SU-DHL-6 (cell line): ENCODE measurements around the gene GOLPH3L.
"Not testable (repeated sequence)": the region's sequence is repeated elsewhere in the genome, so short reads cannot be mapped to it uniquely, and the experiment has no call there.

Source experiments
- H2AFZ ChIP-seq: fragments of 200-600 bp; sonication (generic); 2 replicates; pipeline ENCODE4 v1.6.1; 2014; ENCODE audit warnings: low read depth, mild to moderate bottlenecking, moderate library complexity, mixed read lengths, antibody characterized with exemption, low read length; ENCODE audit not compliant: severe bottlenecking
- H3F3A ChIP-seq: fragments of 200-600 bp; shearing (Covaris generic); 2 replicates; pipeline ENCODE4 v1.6.0; 2016; ENCODE audit warnings: antibody characterized with exemption, mild to moderate bottlenecking; ENCODE audit not compliant: insufficient read depth
- H3K27ac ChIP-seq: fragments of 200-600 bp; sonication (generic); 2 replicates; pipeline ENCODE4 v1.5.1; 2016; ENCODE audit warnings: low read depth, mild to moderate bottlenecking, low read length, moderate library complexity, mixed read lengths
- H3K27me3 ChIP-seq: fragments of 200-600 bp; sonication (generic), shearing (Covaris generic); 2 replicates; pipeline ENCODE4 v1.6.0; 2014; ENCODE audit warnings: mild to moderate bottlenecking, low read length
- H3K36me3 ChIP-seq: fragments of 200-600 bp; sonication (generic); 2 replicates; pipeline ENCODE4 v1.6.1; 2014; ENCODE audit warnings: mild to moderate bottlenecking, low read length, mixed read lengths
- H3K4me2 ChIP-seq: fragments of 300-600, 200-600 bp; shearing (Covaris generic), sonication (generic); 2 replicates; pipeline ENCODE4 v1.6.0; 2014; ENCODE audit warnings: low read length, low read depth, mild to moderate bottlenecking; ENCODE audit not compliant: poor library complexity, severe bottlenecking
- H3K4me3 ChIP-seq: fragments of 200-600 bp; sonication (generic); 2 replicates; pipeline ENCODE4 v1.5.1; 2014; ENCODE audit warnings: antibody characterized with exemption, low read length, mild to moderate bottlenecking, mixed read lengths; ENCODE audit not compliant: insufficient read depth, poor library complexity, severe bottlenecking
- H3K79me2 ChIP-seq: fragments of 200-600 bp; sonication (generic); 2 replicates; pipeline ENCODE4 v1.6.1; 2014; ENCODE audit warnings: mild to moderate bottlenecking, low read length, moderate library complexity; ENCODE audit not compliant: insufficient read depth
- H3K9ac ChIP-seq: fragments of 200-600 bp; sonication (generic); 2 replicates; pipeline ENCODE4 v1.7.0; 2014; ENCODE audit warnings: mild to moderate bottlenecking, low read length
- H3K9me2 ChIP-seq: fragments of 200-600 bp; sonication (generic); replicated peaks from 2 replicates; pipeline ENCODE4 v1.6.1; 2014; ENCODE audit warnings: low read length; ENCODE audit not compliant: insufficient read depth
- H3K9me3 ChIP-seq: fragments of 200-600 bp; sonication (generic); 2 replicates; pipeline ENCODE4 v1.6.1; 2014; ENCODE audit warnings: low read length, mixed read lengths; ENCODE audit not compliant: insufficient read depth
- H4K20me1 ChIP-seq: fragments of 200-600 bp; sonication (generic); 2 replicates; pipeline ENCODE4 v1.6.1; 2014; ENCODE audit warnings: low read depth, mild to moderate bottlenecking, antibody characterized with exemption, low read length, moderate library complexity, mixed read lengths
- CTCF ChIP-seq: fragments of 200-600 bp; sonication (generic); IDR thresholded peaks from one replicate; pipeline ENCODE4 v1.5.1; 2017; ENCODE audit warnings: antibody characterized with exemption, mild to moderate bottlenecking, low read length, moderate library complexity; ENCODE audit not compliant: insufficient read depth, poor library complexity, severe bottlenecking
- EZH2phosphoT487 ChIP-seq: fragments of 200-600 bp; sonication (generic), shearing (Covaris generic); conservative IDR thresholded peaks from 2 replicates; pipeline ENCODE4 v1.6.1; 2018; ENCODE audit warnings: mild to moderate bottlenecking, antibody characterized with exemption, low read length, moderate library complexity, mixed read lengths

The GOLPH3L gene

GRCh38 chr1:150654635-150655034, 42.3 kb downstream of the GOLPH3L start:
- H3K9me3 ChIP-seq, H2AFZ ChIP-seq, H3K4me2 ChIP-seq, H3K27me3 ChIP-seq, H3K9ac ChIP-seq, H4K20me1 ChIP-seq, H3K79me2 ChIP-seq, H3F3A ChIP-seq, H3K4me3 ChIP-seq, H3K27ac ChIP-seq, H3K36me3 ChIP-seq, H3K9me2 ChIP-seq: not testable (repeated sequence)

DNA sequence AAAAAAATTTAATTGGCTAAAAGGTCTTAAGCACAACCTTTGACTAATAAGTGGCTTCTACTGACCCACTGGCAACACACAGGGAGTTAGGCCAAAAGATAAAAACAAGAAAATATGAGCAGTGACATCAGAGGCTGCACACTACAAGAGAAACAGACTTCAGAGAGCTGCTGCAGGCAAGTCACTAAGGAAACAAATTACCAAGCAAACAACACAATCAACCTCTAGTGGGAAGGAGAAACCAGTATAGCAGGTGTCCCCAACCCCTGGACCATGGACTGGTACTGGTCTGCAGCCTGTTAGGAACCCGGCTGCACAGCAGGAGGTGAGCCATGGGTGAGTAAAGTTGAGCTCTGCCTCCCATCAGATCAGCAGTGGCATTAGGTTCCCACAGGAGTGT, 46.8 kb downstream of the GOLPH3L start:
- H3K9me2 ChIP-seq: no peaks in the 10 kb centered on the region
- no peaks in the 10 kb centered on the region for H3K36me3 ChIP-seq
- TF ChIP-seq CTCF (no peak), EZH2phosphoT487 (no peak)
- peaks cover 6% of the 10 kb centered on the region; the same call in 1 of the 2 replicates for H3F3A ChIP-seq
- H3K4me3 ChIP-seq: no peak overlapping the region
- no peaks in the 10 kb centered on the region for H3K79me2 ChIP-seq
- no peaks in the 10 kb centered on the region for H3K27me3 ChIP-seq
- H3K4me2 ChIP-seq: no peak overlapping the region
- H2AFZ ChIP-seq: no peak overlapping the region
- H3K27ac ChIP-seq: no peak overlapping the region
- H4K20me1 ChIP-seq: no peaks in the 10 kb centered on the region
- no peak overlapping the region for H3K9ac ChIP-seq
- H3K9me3 ChIP-seq: no peaks in the 10 kb centered on the region

DNA sequence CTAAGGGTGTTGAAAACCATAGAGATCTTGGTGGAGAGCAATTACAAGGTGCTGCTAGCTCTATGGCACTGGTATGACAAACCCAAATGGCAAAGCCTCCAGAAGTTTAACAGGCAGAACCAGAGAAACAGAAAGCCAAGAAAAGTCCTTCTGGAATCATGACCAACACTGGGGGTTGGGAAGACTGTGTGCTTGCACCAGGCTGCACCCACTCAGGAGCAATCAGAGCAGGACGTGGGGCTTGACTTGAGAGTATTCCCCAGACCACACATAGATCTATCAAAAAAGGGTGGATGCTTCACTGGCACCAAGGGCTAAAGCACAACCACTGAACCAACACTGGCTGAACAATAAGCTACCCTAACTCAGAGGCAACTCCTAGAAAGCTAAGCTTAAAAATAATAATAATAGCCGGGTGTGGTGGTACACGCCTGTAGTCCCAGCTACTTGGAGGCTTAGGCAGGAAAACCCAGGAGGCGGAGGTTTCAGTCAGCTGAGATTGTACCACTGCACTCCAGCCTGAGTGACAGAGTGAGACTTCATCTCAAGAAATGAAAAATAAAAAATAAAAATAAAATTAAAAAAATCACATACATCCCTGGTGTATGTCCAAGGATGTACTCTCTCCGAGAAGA, 47.4 kb downstream of the GOLPH3L start:
- no peaks in the 10 kb centered on the region for H3K9me3 ChIP-seq
- TF ChIP-seq CTCF: no peak
- TF ChIP-seq EZH2phosphoT487: no peak
- H3K36me3 ChIP-seq: no peaks in the 10 kb centered on the region
- H3K9me2 ChIP-seq: no peaks in the 10 kb centered on the region
- H4K20me1 ChIP-seq: no peaks in the 10 kb centered on the region
- no peaks in the 10 kb centered on the region for H3K79me2 ChIP-seq
- no peak overlapping the region for H2AFZ ChIP-seq
- no peaks in the 10 kb centered on the region for H3K27me3 ChIP-seq
- no peak overlapping the region for H3K4me2 ChIP-seq
- H3F3A ChIP-seq: peaks cover 6% of the 10 kb centered on the region; the same call in 1 of the 2 replicates
- no peak overlapping the region for H3K27ac ChIP-seq
- no peak overlapping the region for H3K9ac ChIP-seq
- no peak overlapping the region for H3K4me3 ChIP-seq

- Histone ChIP-seq H3K4me2 (no peak overlapping the region), H3K27ac (no peak overlapping the region), H3K27me3 (no peaks in the 10 kb centered on the region), H3K9me3 (no peaks in the 10 kb centered on the region), H4K20me1 (no peaks in the 10 kb centered on the region), H3F3A (peaks cover 15% of the 10 kb centered on the region; the same call in 1 of the 2 replicates), H3K9ac (no peak overlapping the region), H3K36me3 (no peaks in the 10 kb centered on the region), H3K79me2 (no peaks in the 10 kb centered on the region), H2AFZ (no peak overlapping the region), H3K4me3 (no peak overlapping the region), H3K9me2 (no peaks in the 10 kb centered on the region)
- TF ChIP-seq EZH2phosphoT487 (no peak), CTCF (no peak)
Observed at GRCh38 chr1:150642296-150642695, 54.7 kb downstream of the GOLPH3L start.

- not testable (repeated sequence) for H3K9me2 ChIP-seq, H3K9ac ChIP-seq
Observed at GRCh38 chr1:150641126-150641815, 55.7 kb downstream of the GOLPH3L start.

More at GRCh38 chr1:150641126-150641815, 55.7 kb downstream of the GOLPH3L start:
- H3K79me2 ChIP-seq, H3K4me3 ChIP-seq, H2AFZ ChIP-seq, H3K36me3 ChIP-seq, H3K27ac ChIP-seq, H4K20me1 ChIP-seq, H3K9me3 ChIP-seq, H3K4me2 ChIP-seq, H3K27me3 ChIP-seq: not testable (repeated sequence)
- peaks cover 15% of the 10 kb centered on the region; the same call in 1 of the 2 replicates for H3F3A ChIP-seq
